H9 (cell line): Measurements from ENCODE around the gene FYCO1. TPM values are rescaled to one million over a fixed set of nuclear protein-coding genes. Genes with fewer than 3 reads are reported as not detected.

ENCODE experiments used
- DNase-seq: peaks from one replicate; pipeline ENCODE4 v3.0.0-alpha.2; 2017
- H2AFZ ChIP-seq: one replicate; pipeline ENCODE4 v1.6.1; 2013; ENCODE audit warnings: mild to moderate bottlenecking, low read length, control low read depth, moderate library complexity
- H2AK5ac ChIP-seq: 2 replicates; pipeline ENCODE4 v1.6.1; 2013; ENCODE audit warnings: low read length, control low read depth, mixed read lengths; ENCODE audit not compliant: insufficient read length
- H2BK120ac ChIP-seq: one replicate; pipeline ENCODE4 v1.6.1; 2013; ENCODE audit warnings: low read depth, mild to moderate bottlenecking, low read length, control low read depth, inconsistent platforms; ENCODE audit not compliant: poor library complexity, severe bottlenecking
- H2BK12ac ChIP-seq: 2 replicates; pipeline ENCODE4 v1.6.1; 2013; ENCODE audit warnings: low read length, control low read depth, mixed read lengths, low read depth; ENCODE audit not compliant: insufficient read length
- H2BK15ac ChIP-seq: 2 replicates; pipeline ENCODE4 v1.6.1; 2013; ENCODE audit warnings: low read depth, low read length, control low read depth
- H2BK20ac ChIP-seq: one replicate; pipeline ENCODE4 v1.6.1; 2013; ENCODE audit warnings: low read depth, mild to moderate bottlenecking, low read length, control low read depth, inconsistent platforms; ENCODE audit not compliant: poor library complexity, severe bottlenecking
- H2BK5ac ChIP-seq: 2 replicates; pipeline ENCODE4 v1.6.1; 2013; ENCODE audit warnings: low read length, control low read depth, mixed read lengths; ENCODE audit not compliant: insufficient read length
- H3K14ac ChIP-seq: 2 replicates; pipeline ENCODE4 v1.6.1; 2013; ENCODE audit warnings: low read length, control low read depth; ENCODE audit not compliant: insufficient read depth
- H3K18ac ChIP-seq: 2 replicates; pipeline ENCODE4 v1.6.1; 2013; ENCODE audit warnings: low read depth, mild to moderate bottlenecking, mixed read lengths, low read length, control low read depth; ENCODE audit not compliant: insufficient read length
- H3K23ac ChIP-seq: 2 replicates; pipeline ENCODE4 v1.6.1; 2013; ENCODE audit warnings: low read length, control low read depth, mixed read lengths, low read depth; ENCODE audit not compliant: insufficient read length
- H3K23me2 ChIP-seq: 2 replicates; pipeline ENCODE4 v1.6.1; 2013; ENCODE audit warnings: low read depth, mild to moderate bottlenecking, mixed read lengths, low read length, control low read depth; ENCODE audit not compliant: insufficient read length, poor library complexity, severe bottlenecking
- H3K27ac ChIP-seq: 2 replicates; pipeline ENCODE4 v1.5.1; 2013; ENCODE audit warnings: low read length, control low read depth, mixed read lengths, low read depth; ENCODE audit not compliant: insufficient read length
- H3K27me3 ChIP-seq: 2 replicates; pipeline ENCODE4 v1.6.1; 2013; ENCODE audit warnings: low read length, control low read depth, inconsistent platforms; ENCODE audit not compliant: insufficient read depth
- H3K4ac ChIP-seq: 2 replicates; pipeline ENCODE4 v1.6.1; 2013; ENCODE audit warnings: low read depth, mild to moderate bottlenecking, control low read depth, inconsistent platforms, low read length, moderate library complexity
- H3K4me1 ChIP-seq: 2 replicates; pipeline ENCODE4 v1.6.1; 2013; ENCODE audit warnings: low read length, control low read depth, inconsistent platforms; ENCODE audit not compliant: insufficient read depth
- H3K4me2 ChIP-seq: 2 replicates; pipeline ENCODE4 v1.6.1; 2013; ENCODE audit warnings: low read length, control low read depth, mixed read lengths; ENCODE audit not compliant: insufficient read length, insufficient read depth
- H3K56ac ChIP-seq: 2 replicates; pipeline ENCODE4 v1.6.1; 2013; ENCODE audit warnings: low read depth, mild to moderate bottlenecking, mixed read lengths, low read length, control low read depth; ENCODE audit not compliant: insufficient read length
- H3K79me1 ChIP-seq: 2 replicates; pipeline ENCODE4 v1.6.1; 2013; ENCODE audit warnings: low read depth, mild to moderate bottlenecking, moderate library complexity, low read length, control low read depth, inconsistent platforms; ENCODE audit not compliant: insufficient read depth, poor library complexity, severe bottlenecking
- H3K79me2 ChIP-seq: 2 replicates; pipeline ENCODE4 v1.6.1; 2013; ENCODE audit warnings: low read length, control low read depth, inconsistent platforms; ENCODE audit not compliant: insufficient read depth
- H3K9ac ChIP-seq: 2 replicates; pipeline ENCODE4 v1.6.1; 2013; ENCODE audit warnings: low read length, control low read depth, mixed read lengths; ENCODE audit not compliant: insufficient read length; ENCODE audit errors: extremely low read depth
- H3K9me3 ChIP-seq: one replicate; pipeline ENCODE4 v1.6.1; 2013; ENCODE audit warnings: low read depth, low read length, inconsistent platforms; ENCODE audit not compliant: control insufficient read depth
- H3T11ph ChIP-seq: one replicate; pipeline ENCODE4 v1.6.1; 2013; ENCODE audit warnings: mild to moderate bottlenecking, low read length, control low read depth, inconsistent platforms
- H4K20me1 ChIP-seq: one replicate; pipeline ENCODE4 v1.6.1; 2013; ENCODE audit not compliant: control insufficient read depth, insufficient read length, insufficient read depth
- H4K5ac ChIP-seq: 2 replicates; pipeline ENCODE4 v1.6.1; 2013; ENCODE audit warnings: low read depth, mild to moderate bottlenecking, mixed read lengths, low read length, control low read depth; ENCODE audit not compliant: insufficient read length
- H4K8ac ChIP-seq: replicated peaks from 2 replicates; pipeline ENCODE4 v1.6.1; 2013; ENCODE audit warnings: low read length, control low read depth, mixed read lengths, low read depth; ENCODE audit not compliant: insufficient read length
- H4K91ac ChIP-seq: 2 replicates; pipeline ENCODE4 v1.6.1; 2013; ENCODE audit warnings: low read depth, mild to moderate bottlenecking, moderate library complexity, mixed read lengths, low read length, control low read depth; ENCODE audit not compliant: insufficient read length
- H3K27ac Mint-ChIP-seq, 3 experiments: 2 replicates in 2 of 3; 3 replicates in 1 of 3; pipeline ENCODE4 v1.8.0; 2020 to 2021; ENCODE audit warnings: mixed read lengths in 3 of 3, mild to moderate bottlenecking in 1 of 3, moderate library complexity in 1 of 3
- H3K27me3 Mint-ChIP-seq: 2 replicates; pipeline ENCODE4 v1.8.0; 2021; ENCODE audit warnings: low read depth, mild to moderate bottlenecking, moderate library complexity, mixed read lengths
- H3K36me3 Mint-ChIP-seq, 3 experiments: 2 replicates in 2 of 3; 3 replicates in 1 of 3; pipeline ENCODE4 v1.8.0; 2020 to 2021; ENCODE audit warnings: low read depth in 3 of 3, mixed read lengths in 3 of 3; ENCODE audit not compliant: insufficient read depth in 1 of 3
- H3K4me1 Mint-ChIP-seq, 2 experiments: 2 replicates each; pipeline ENCODE4 v1.8.0; 2020; ENCODE audit warnings: mixed read lengths in 2 of 2
- H3K4me3 Mint-ChIP-seq, 2 experiments: 2 replicates in 1 of 2; 3 replicates in 1 of 2; pipeline ENCODE4 v1.8.0; 2020 to 2021; ENCODE audit warnings: mild to moderate bottlenecking in 2 of 2, mixed read lengths in 2 of 2, moderate library complexity in 1 of 2
- H3K9me3 Mint-ChIP-seq, 2 experiments: 2 replicates in 1 of 2; 3 replicates in 1 of 2; pipeline ENCODE4 v1.8.0; 2020; ENCODE audit warnings: mild to moderate bottlenecking in 2 of 2, mixed read lengths in 2 of 2, moderate library complexity in 1 of 2
- total RNA-seq: library from RNA; stranded (reverse); gene quantifications from 2 replicates; pipeline ENCODE4 v1.2.1, GENCODE V29; 2021
- TF ChIP-seq, protein P1 (sequence below): fragments of 200-600 bp; sonication (generic); conservative IDR thresholded peaks from 3 replicates; pipeline ENCODE4 v1.8.0; 2021; ENCODE audit warnings: antibody characterized with exemption, mild to moderate bottlenecking

The FYCO1 gene
- total RNA-seq, 1 experiment from 2014 or later, result 10.4 TPM

DNA sequence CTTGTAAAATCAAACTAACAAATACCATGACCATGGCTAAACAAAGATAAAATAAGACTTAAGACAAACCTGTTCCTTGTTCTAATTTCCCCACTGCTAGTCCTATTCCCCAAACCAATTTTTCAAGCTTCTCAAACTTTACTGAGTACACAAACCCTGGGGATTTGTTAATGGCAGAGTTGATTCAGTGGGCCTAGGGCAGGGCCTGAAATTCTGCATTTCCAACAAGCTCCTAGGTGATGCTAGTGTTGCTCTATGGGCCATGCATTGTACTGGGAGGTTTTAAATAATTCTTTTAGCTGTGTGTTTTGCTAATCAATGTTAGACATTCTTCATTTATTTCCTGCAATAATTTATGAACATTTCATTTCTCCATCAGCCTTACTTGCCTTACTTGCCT is 122.6 kb downstream of the FYCO1 start:
- H3K27ac Mint-ChIP-seq, result no peak overlapping the region

More for the DNA sequence above, 122.6 kb downstream of the FYCO1 start:
- Histone ChIP-seq H3K9ac (no peak overlapping the region), H4K20me1 (no peaks in the 10 kb centered on the region), H3K18ac (no peak overlapping the region), H3K4me2 (no peak overlapping the region), H4K8ac (no peak overlapping the region), H3K4me1 (no peaks in the 10 kb centered on the region), H3K23ac (no peak overlapping the region), H4K91ac (no peak overlapping the region), H3K27ac (no peak overlapping the region), H2BK20ac (no peak overlapping the region), H2BK5ac (no peak overlapping the region), H3K4ac (no peak overlapping the region), H3K56ac (no peak overlapping the region), H3K27me3 (no peaks in the 10 kb centered on the region), H3K79me1 (no peaks in the 10 kb centered on the region), H2BK12ac (no peak overlapping the region), H3K14ac (no peak overlapping the region), H3K79me2 (no peaks in the 10 kb centered on the region), H2BK120ac (no peak overlapping the region), H3K23me2 (no peaks in the 10 kb centered on the region), H4K5ac (no peak overlapping the region), H2BK15ac (no peak overlapping the region), H3T11ph (no peak overlapping the region), H2AK5ac (no peak overlapping the region), H3K9me3 (no peaks in the 10 kb centered on the region), H2AFZ (no peak overlapping the region)
- TF ChIP-seq, protein P1, sequence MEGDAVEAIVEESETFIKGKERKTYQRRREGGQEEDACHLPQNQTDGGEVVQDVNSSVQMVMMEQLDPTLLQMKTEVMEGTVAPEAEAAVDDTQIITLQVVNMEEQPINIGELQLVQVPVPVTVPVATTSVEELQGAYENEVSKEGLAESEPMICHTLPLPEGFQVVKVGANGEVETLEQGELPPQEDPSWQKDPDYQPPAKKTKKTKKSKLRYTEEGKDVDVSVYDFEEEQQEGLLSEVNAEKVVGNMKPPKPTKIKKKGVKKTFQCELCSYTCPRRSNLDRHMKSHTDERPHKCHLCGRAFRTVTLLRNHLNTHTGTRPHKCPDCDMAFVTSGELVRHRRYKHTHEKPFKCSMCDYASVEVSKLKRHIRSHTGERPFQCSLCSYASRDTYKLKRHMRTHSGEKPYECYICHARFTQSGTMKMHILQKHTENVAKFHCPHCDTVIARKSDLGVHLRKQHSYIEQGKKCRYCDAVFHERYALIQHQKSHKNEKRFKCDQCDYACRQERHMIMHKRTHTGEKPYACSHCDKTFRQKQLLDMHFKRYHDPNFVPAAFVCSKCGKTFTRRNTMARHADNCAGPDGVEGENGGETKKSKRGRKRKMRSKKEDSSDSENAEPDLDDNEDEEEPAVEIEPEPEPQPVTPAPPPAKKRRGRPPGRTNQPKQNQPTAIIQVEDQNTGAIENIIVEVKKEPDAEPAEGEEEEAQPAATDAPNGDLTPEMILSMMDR, result no peak
- DNase-seq, result no peak
- no peaks in the 10 kb centered on the region for H3K9me3 Mint-ChIP-seq
- peaks cover 3% of the 10 kb centered on the region for H3K27me3 Mint-ChIP-seq
- H3K4me1 Mint-ChIP-seq, result peaks cover 14 to 16% of the 10 kb centered on the region in 2 experiments
- no peak overlapping the region for H3K4me3 Mint-ChIP-seq
- H3K36me3 Mint-ChIP-seq, result no peaks in the 10 kb centered on the region
